ENCODE results near the gene C12orf50.

DNA sequence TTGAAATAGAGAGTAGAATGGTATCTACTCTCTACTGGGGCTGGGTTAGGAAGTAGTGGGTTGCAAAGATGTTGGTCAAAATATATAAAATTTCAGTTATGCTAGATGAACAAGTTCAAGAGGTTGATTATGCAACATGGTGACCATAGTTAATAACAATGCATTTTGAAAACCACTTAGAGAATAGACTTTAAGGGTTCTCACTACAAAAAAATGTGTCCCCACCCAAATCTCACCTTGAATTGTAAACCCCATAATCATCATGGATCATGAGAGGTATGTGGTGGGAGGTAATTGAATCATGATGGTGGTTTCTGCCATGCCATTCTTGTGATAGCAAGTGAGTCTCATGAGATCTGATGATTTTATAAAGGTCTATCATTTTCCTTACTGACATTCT lies 94.0 kb downstream of the C12orf50 start:
- TF ChIP-seq POLR2AphosphoS5 (IDR thresholded peaks at IDR 0.05), result no peak
- TF ChIP-seq, protein P1, sequence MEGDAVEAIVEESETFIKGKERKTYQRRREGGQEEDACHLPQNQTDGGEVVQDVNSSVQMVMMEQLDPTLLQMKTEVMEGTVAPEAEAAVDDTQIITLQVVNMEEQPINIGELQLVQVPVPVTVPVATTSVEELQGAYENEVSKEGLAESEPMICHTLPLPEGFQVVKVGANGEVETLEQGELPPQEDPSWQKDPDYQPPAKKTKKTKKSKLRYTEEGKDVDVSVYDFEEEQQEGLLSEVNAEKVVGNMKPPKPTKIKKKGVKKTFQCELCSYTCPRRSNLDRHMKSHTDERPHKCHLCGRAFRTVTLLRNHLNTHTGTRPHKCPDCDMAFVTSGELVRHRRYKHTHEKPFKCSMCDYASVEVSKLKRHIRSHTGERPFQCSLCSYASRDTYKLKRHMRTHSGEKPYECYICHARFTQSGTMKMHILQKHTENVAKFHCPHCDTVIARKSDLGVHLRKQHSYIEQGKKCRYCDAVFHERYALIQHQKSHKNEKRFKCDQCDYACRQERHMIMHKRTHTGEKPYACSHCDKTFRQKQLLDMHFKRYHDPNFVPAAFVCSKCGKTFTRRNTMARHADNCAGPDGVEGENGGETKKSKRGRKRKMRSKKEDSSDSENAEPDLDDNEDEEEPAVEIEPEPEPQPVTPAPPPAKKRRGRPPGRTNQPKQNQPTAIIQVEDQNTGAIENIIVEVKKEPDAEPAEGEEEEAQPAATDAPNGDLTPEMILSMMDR (IDR thresholded peaks at IDR 0.05), result no peak
- no peak for TF ChIP-seq POLR2A (IDR thresholded peaks at IDR 0.05; ENCODE audit: low read depth)

Measured in esophagus muscularis mucosa (tissue), 3 donors.